Heart left ventricle (tissue), 13 donors: ENCODE data around the gene MCU.

Experiments used
- POLR2A ChIP-seq, 2 donors: fragments of 450-650 bp; IDR thresholded peaks; one replicate each; pipeline ENCODE4 v1.6.1; 2017; ENCODE audit warnings: antibody characterized with exemption in 2 of 2, mild to moderate bottlenecking in 2 of 2, moderate library complexity in 2 of 2
- TF ChIP-seq, protein P1 (sequence below), 12 donors: fragments of 200-600 bp; sonication (generic) in 4 of 12; IDR thresholded peaks; one replicate each; pipeline versions ENCODE4 v1.5.0 to v1.8.0; 2018 to 2022; ENCODE audit warnings: antibody characterized with exemption in 12 of 12, mild to moderate bottlenecking in 5 of 12
- donor health status: ischemic (EF 13 %, LVEDD 7.1; RV severe dilation, severe dysfunction).
- donor health status: DM: no; HTN: yes; CAD: no.
- donor health status: DM: no; HTN: no; CAD: no.
- donor health status: ischemic (EF 25% LVEDD 6.9; RV normal size, moderate dysfunction).
- donor health status: ischemic (EF 25% LVEDD 5.7; RV mildly dilated, moderate dysfunction).
- donor health status: ischemic (EF 35%, LVEDD 5.7; RV mildly dilated, moderate dysfunction).
- donor health status: nonischemic (EF 11% LVEDD 7.7; RV severe dilation, severe dysfunction).
- donor health status: DM: yes; HTN: yes; CAD: no.
- donor health status: PGD.
- donor health status: ischemic (EF 29% LVEDD 5.4; RV normal size, mild dysfunction).
- donor health status: nonischemic (EF 23%, LVEDD 6.1; RV moderate dilation, normal function).

DNA sequence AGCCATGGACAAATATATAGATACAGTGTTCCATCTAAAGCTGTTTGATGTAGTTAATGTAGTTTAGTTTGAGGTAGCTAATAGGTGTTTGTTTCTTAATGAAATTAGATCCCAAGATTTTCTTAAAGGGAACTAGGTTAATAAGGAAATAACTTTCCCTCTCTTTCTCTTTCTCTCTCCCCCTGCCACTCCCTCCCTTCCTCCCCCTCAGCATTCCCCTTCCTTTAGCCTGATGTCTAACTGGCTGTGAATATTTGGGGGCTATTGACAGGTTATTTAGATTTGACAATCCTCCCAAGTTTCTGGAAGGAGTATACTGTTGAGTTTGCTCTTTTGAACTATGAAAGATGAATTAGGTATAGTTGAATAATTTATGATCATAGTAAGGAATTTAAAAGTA lies 136.4 kb downstream of the MCU start:
- TF ChIP-seq, protein P1, sequence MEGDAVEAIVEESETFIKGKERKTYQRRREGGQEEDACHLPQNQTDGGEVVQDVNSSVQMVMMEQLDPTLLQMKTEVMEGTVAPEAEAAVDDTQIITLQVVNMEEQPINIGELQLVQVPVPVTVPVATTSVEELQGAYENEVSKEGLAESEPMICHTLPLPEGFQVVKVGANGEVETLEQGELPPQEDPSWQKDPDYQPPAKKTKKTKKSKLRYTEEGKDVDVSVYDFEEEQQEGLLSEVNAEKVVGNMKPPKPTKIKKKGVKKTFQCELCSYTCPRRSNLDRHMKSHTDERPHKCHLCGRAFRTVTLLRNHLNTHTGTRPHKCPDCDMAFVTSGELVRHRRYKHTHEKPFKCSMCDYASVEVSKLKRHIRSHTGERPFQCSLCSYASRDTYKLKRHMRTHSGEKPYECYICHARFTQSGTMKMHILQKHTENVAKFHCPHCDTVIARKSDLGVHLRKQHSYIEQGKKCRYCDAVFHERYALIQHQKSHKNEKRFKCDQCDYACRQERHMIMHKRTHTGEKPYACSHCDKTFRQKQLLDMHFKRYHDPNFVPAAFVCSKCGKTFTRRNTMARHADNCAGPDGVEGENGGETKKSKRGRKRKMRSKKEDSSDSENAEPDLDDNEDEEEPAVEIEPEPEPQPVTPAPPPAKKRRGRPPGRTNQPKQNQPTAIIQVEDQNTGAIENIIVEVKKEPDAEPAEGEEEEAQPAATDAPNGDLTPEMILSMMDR (IDR thresholded peaks at IDR 0.05), result no peak
- no peak for TF ChIP-seq POLR2A (IDR thresholded peaks at IDR 0.05)
